Activated CD8-positive, alpha-beta T cell treated with anti-CD3 and anti-CD28 coated beads, Interleukin-2, amount 10 ng/mL, durations not matched to agents 7 days and 5 days (primary cell): ENCODE measurements around the gene NOX4. TPM values are rescaled to one million over a fixed set of nuclear protein-coding genes. Genes with fewer than 3 reads are reported as not detected.
"Not testable (repeated sequence)": the region's sequence is repeated elsewhere in the genome, so short reads cannot be mapped to it uniquely, and the experiment has no call there.

Source experiments
- ATAC-seq: fragments of 150-1000 bp; cut with Tn5 transposase; one replicate; pipeline ENCODE4 v1.10.0; 2021; ENCODE audit warnings: moderate library complexity
- CTCF ChIA-PET: fragments of 350-600 bp; sonication (Branson Sonifier 250); formaldehyde crosslinking; loops from one replicate; lab custom pipeline; 2021; ENCODE audit warnings: antibody characterized with exemption; lab: Charles Lee
- POLR2A ChIA-PET: fragments of 350-600 bp; sonication (Branson Sonifier 250); formaldehyde crosslinking; loops from one replicate; lab custom pipeline; 2021; ENCODE audit warnings: antibody characterized with exemption; lab: Charles Lee
- DNase-seq: peaks from one replicate; pipeline ENCODE4 v3.0.0-alpha.2; 2020
- H3K27ac Mint-ChIP-seq: one replicate; pipeline ENCODE4 v1.8.0; 2021; ENCODE audit warnings: mild to moderate bottlenecking, mixed read lengths
- H3K27me3 Mint-ChIP-seq: one replicate; pipeline ENCODE4 v1.8.0; 2021; ENCODE audit warnings: low read depth, mixed read lengths
- H3K36me3 Mint-ChIP-seq: one replicate; pipeline ENCODE4 v1.8.0; 2021; ENCODE audit warnings: low read depth, mixed read lengths
- H3K4me1 Mint-ChIP-seq: one replicate; pipeline ENCODE4 v1.8.0; 2021; ENCODE audit warnings: low read depth, mixed read lengths
- H3K4me3 Mint-ChIP-seq: one replicate; pipeline ENCODE4 v1.8.0; 2021; ENCODE audit warnings: mild to moderate bottlenecking, mixed read lengths
- H3K9me3 Mint-ChIP-seq: one replicate; pipeline ENCODE4 v1.8.0; 2022; ENCODE audit warnings: mixed read lengths; ENCODE audit not compliant: insufficient read depth
- total RNA-seq, 2 experiments: library from RNA; stranded (reverse); gene quantifications; one replicate each; pipeline ENCODE4 v1.2.3, GENCODE V29; 2021

Gene NOX4
- total RNA-seq, 2 experiments from 2014 or later = not detected

DNA sequence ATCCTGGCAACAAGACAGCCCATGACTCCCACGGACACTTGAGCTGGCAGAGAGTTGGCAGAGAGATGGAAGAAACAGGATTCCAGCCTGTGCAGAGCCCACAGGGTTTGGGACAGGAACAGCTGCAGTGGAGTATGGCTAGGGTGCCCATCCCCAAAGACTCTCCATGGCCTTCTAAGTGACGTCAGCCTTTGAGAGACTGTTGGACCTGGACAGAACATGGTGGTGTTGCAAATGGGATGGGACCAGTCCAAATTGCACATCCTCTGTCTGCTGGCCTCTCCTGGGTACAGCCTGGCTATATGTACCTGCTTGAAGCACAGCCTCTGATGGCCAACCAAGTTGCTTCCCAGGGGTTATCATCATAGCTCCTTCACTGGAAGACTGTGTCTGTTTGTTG lies 34.5 kb downstream of the NOX4 start:
- Mint-ChIP-seq H3K9me3 (peaks cover 13% of the 10 kb centered on the region), H3K27me3 (no peaks in the 10 kb centered on the region), H3K4me3 (no peak overlapping the region), H3K36me3 (no peaks in the 10 kb centered on the region), H3K27ac (no peak overlapping the region), H3K4me1 (no peaks in the 10 kb centered on the region)
- DNase-seq = no peak
- CTCF ChIA-PET = no interaction called here
- ATAC-seq = no peak
- POLR2A ChIA-PET = no interaction called here

DNA sequence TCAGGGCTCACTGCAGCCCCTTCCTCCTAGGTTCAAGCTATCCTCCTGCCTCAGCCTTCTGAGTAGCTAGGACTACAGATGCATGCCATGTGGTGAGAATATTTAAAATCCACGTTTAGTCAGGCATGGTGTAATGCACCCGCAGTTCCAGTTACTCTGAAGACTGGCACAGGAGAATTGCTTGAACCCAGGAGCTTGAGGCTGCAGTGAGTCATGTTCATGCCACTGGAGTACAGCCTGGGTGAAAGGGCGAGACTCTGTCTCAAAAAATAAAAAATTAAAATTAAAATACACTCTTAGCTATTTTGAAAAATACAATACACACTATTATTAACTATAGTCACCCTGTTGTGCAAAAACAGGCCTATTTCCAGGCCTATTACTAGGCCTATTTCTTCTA lies 38.4 kb downstream of the NOX4 start:
- ATAC-seq = no peak
- H3K4me3 Mint-ChIP-seq = no peak overlapping the region

DNA sequence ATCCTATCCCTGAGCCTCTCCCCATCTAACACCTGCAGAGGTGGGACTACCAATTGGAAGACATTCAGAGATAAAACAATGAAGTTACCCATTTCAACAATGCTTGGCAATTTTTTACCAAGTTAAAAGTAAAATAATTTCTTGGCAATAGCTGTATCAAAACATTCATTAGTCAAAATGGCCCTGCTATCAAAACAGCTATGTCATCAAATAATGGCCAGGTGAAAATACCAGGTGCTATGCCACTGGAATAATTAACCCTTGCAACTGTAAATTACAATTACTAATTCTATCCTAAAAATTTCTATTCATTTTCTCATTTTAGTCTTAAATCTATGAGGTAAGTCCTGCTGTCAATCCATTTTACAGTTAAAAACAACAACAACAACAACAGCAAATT lies 43.3 kb downstream of the NOX4 start:
- CTCF ChIA-PET = no interaction called here
- no peak for ATAC-seq
- no peaks in the 10 kb centered on the region for H3K27me3 Mint-ChIP-seq

More for the DNA sequence above, 38.4 kb downstream of the NOX4 start:
- Mint-ChIP-seq H3K27ac (no peak overlapping the region), H3K9me3 (peaks cover 1% of the 10 kb centered on the region), H3K27me3 (no peaks in the 10 kb centered on the region), H3K4me1 (no peaks in the 10 kb centered on the region), H3K36me3 (no peaks in the 10 kb centered on the region)
- no peak for DNase-seq
- ChIA-PET CTCF (no interaction called here), POLR2A (no interaction called here)

DNA sequence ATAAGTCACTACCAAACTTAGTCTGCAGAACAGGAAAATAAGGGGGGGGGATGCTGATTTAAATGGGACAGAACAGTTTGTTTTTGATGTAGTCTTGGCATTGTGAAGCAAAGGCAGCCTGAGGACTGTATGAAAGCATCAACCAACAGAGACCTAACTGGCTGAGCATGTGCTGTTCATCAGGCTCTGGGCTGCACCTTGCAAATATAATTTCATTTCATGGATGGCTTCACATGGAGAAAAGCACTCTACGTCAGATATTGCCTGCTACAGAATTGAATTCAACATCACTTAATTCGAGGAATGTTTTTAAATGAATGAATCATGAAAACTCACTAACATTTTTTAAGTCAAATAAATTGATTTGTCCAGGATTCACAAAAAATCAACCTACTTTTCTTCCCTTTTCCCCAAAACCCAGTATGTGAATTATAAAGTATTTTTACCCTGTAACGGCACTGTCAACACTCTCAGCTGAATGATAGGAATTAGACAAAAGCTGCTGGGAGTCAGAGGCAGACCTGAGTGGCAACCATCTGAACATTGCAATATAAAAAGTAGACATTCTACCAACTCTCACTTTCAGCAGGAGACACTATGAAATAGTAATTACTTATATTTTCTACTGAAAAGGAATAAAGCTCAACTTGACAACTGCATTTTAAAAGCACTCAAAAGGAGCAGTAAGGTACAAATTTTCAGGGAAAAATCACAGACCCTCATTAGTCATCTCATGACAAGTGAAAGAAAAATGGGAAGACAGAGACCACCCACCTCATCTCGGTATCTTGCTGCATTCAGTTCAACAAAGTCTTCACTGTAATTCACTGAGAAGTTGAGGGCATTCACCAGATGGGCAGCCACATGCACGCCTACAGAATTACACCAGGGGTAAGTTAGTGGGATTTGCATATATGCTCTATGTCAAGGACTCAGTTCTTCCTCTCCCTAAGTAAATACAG lies 47.5 kb downstream of the NOX4 start:
- ChIA-PET POLR2A (no interaction called here), CTCF (no interaction called here)
- H3K36me3 Mint-ChIP-seq = no peaks in the 10 kb centered on the region
- DNase-seq (no peak), ATAC-seq (no peak)
- no peaks in the 10 kb centered on the region for H3K27me3 Mint-ChIP-seq
- H3K4me1 Mint-ChIP-seq = no peaks in the 10 kb centered on the region
- no peaks in the 10 kb centered on the region for H3K9me3 Mint-ChIP-seq
- H3K27ac Mint-ChIP-seq = no peak overlapping the region
- no peak overlapping the region for H3K4me3 Mint-ChIP-seq

More for the DNA sequence above, 43.3 kb downstream of the NOX4 start:
- Mint-ChIP-seq H3K27ac (no peak overlapping the region), H3K4me1 (no peaks in the 10 kb centered on the region), H3K36me3 (no peaks in the 10 kb centered on the region), H3K9me3 (no peaks in the 10 kb centered on the region), H3K4me3 (no peak overlapping the region)
- no peak for DNase-seq
- POLR2A ChIA-PET = no interaction called here

DNA sequence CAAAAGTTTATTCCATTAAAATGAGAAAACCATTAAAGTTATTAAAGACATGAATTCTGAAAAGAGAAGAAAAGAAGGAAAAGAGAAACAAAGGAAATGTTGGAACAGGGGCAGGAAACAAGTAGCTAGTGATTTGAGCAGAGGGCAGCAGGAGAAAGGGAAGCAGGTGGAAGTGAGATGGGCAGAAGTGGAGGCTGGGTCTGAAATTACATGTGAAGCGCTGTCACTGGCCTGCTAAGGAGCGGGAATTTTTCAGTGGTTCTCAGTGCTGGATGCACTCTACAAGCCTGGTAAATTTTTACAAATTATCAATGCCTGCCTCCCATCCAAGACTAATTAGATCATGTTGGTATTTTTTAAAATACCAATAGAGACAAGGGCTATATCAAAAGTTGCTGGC lies 48.4 kb downstream of the NOX4 start:
- Mint-ChIP-seq H3K4me3 (no peak overlapping the region), H3K4me1 (no peaks in the 10 kb centered on the region), H3K9me3 (no peaks in the 10 kb centered on the region), H3K36me3 (no peaks in the 10 kb centered on the region), H3K27ac (no peak overlapping the region), H3K27me3 (no peaks in the 10 kb centered on the region)
- ATAC-seq (no peak), DNase-seq (no peak)
- ChIA-PET CTCF (no interaction called here), POLR2A (no interaction called here)

DNA sequence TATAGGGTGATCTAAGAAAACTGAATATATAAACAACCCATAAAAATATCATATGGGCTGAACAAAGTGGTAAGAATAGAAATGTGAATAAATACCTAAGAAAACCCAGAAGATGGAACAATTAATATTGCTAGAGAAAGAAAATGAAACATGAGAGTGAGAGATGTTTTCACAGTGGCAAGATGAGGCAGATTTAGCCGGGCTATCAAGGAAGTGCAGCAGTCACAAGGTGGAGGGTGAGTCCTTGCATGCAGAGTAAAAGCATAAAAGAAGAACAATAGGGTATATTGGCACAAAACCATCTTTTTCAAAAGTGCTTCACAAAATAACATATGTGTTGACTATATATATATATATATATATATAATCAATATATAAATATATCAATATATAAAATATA lies 49.6 kb downstream of the NOX4 start:
- CTCF ChIA-PET = no interaction called here
- H3K4me3 Mint-ChIP-seq = no peak overlapping the region
- no peak for DNase-seq
- no peaks in the 10 kb centered on the region for H3K36me3 Mint-ChIP-seq
- no peaks in the 10 kb centered on the region for H3K27me3 Mint-ChIP-seq
- POLR2A ChIA-PET = no interaction called here
- H3K4me1 Mint-ChIP-seq = no peaks in the 10 kb centered on the region
- ATAC-seq = no peak
- no peak overlapping the region for H3K27ac Mint-ChIP-seq
- no peaks in the 10 kb centered on the region for H3K9me3 Mint-ChIP-seq

DNA sequence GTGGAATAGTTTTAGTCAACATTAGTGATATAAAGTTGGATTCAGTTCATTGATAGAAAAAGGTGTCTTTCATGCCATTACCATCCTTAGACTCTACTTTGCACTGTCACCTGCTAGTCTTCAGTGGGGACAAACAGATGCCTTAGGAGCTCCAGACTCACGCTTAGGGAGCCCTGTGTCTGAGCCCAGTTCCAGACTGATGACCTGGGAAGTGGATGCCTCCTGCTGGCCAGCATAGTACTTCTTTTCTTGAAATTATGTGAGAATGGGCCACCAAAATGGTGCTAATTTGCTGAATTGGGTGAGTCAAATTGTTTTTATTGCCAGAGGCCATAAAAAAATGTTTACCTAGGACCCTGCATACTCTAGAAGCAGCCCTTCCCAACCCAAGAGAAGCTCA lies 53.9 kb downstream of the NOX4 start:
- H3K9me3 Mint-ChIP-seq = no peaks in the 10 kb centered on the region
- no peak for ATAC-seq
- POLR2A ChIA-PET = no interaction called here
- H3K4me1 Mint-ChIP-seq = no peaks in the 10 kb centered on the region
- CTCF ChIA-PET = no interaction called here
- H3K36me3 Mint-ChIP-seq = no peaks in the 10 kb centered on the region
- no peaks in the 10 kb centered on the region for H3K27me3 Mint-ChIP-seq
- DNase-seq = no peak
- no peak overlapping the region for H3K27ac Mint-ChIP-seq
- no peak overlapping the region for H3K4me3 Mint-ChIP-seq

DNA sequence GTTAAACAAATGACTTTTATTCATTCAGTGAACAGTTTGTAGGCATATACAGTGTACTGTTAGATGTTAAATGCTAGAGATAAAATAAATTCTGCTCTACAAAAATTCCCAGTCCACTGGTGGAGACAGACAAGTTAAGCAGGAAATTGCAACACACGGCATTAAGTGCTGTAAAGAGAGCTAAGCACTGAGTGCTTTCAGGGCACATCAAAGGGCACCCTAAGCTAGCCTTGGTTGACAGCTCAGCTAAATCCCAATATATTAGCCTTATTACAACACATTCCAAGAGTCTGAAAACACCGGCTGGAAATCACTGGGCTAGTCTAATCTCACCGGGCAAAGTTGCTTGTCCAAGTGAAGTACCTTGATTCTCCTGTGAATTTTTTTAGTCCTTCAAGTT lies 55.1 kb downstream of the NOX4 start:
- DNase-seq (no peak), ATAC-seq (no peak)
- Mint-ChIP-seq H3K27ac (no peak overlapping the region), H3K36me3 (no peaks in the 10 kb centered on the region), H3K9me3 (no peaks in the 10 kb centered on the region), H3K4me1 (no peaks in the 10 kb centered on the region), H3K27me3 (no peaks in the 10 kb centered on the region), H3K4me3 (no peak overlapping the region)
- CTCF ChIA-PET = no interaction called here
- POLR2A ChIA-PET = no interaction called here

DNA sequence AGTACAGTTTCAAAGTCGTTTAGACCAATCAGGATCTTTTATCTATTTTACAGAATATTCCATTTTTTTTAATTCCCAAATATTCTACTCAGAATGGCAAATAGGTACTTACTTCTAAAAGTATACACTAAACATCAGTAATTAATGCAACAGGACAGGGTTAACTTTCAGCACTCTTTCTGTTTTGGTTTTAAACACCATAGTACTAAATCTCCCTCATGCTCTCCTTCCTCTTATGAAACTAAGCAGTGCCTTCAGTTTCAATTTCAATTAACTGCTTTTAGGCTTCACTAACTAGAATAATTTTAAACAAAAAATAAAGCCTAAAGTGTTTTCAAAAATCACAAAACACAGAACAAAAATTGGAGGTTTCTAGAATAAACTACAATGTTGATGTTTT lies 57.9 kb downstream of the NOX4 start:
- DNase-seq (no peak), ATAC-seq (no peak)
- Mint-ChIP-seq H3K36me3 (no peaks in the 10 kb centered on the region), H3K27me3 (no peaks in the 10 kb centered on the region), H3K4me3 (no peak overlapping the region), H3K4me1 (no peaks in the 10 kb centered on the region), H3K27ac (no peak overlapping the region), H3K9me3 (no peaks in the 10 kb centered on the region)
- ChIA-PET POLR2A (no interaction called here), CTCF (no interaction called here)

DNA sequence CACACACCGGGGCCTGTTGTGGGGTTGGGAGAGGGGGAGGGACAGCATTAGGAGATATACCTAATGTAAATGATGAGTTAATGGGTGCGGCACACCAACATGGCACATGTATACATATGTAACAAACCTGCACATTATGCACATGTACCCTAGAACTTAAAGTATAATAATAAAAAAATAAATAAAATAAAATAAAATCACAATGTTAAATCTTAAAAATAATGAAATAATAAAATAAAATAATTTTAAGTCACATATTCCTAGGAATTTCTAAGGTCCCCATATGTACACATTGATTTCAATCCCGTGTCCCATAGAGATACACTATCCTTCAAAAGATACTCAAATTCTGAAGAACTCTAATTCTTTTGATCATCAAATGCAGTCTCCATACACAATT lies 59.0 kb downstream of the NOX4 start:
- H3K9me3 Mint-ChIP-seq, ATAC-seq: not testable (repeated sequence)

DNA sequence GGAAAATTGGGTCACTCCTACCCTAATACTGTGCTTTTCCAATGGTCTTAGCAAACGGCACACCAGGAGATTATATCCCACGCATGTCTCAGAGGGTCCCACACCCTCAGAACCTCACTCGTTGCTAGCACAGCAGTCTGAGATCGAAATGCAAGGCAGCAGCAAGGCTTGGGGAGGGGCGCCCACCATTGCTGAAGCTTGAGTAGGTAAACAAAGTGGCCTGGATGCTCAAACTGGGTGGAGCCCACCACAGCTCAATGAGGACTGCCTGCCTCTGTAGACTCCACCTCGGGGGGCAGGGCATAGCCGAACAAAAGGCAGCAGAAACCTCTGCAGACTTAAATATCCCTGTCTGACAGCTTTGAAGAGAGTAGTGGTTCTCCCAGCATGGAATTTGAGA lies 64.7 kb downstream of the NOX4 start:
- H3K27ac Mint-ChIP-seq, DNase-seq, CTCF ChIA-PET, ATAC-seq, POLR2A ChIA-PET, H3K4me3 Mint-ChIP-seq, H3K36me3 Mint-ChIP-seq, H3K27me3 Mint-ChIP-seq, H3K9me3 Mint-ChIP-seq, H3K4me1 Mint-ChIP-seq: not testable (repeated sequence)

More for the DNA sequence above, 59.0 kb downstream of the NOX4 start:
- H3K4me1 Mint-ChIP-seq, H3K27ac Mint-ChIP-seq, CTCF ChIA-PET, DNase-seq, H3K36me3 Mint-ChIP-seq, H3K4me3 Mint-ChIP-seq, H3K27me3 Mint-ChIP-seq, POLR2A ChIA-PET: not testable (repeated sequence)

DNA sequence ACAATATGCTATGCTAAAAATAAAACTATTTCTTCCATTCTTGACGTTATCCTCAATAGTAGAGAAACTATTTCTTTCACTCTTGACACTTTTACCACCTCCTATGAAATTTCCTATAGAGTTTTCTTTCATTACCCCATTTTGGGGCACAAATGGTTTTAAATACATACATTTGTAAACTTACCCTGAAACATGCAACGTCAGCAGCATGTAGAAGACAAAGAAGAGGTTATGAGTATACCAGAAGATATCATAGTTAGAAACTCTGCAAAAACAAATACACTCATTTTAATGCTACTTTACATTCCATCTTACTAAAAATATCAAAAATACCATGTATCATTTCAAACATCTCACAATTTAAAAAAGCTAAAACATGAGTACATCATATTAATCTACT lies 69.5 kb downstream of the NOX4 start:
- no peak for ATAC-seq
- Mint-ChIP-seq H3K4me3 (no peak overlapping the region), H3K27ac (no peak overlapping the region), H3K27me3 (no peaks in the 10 kb centered on the region), H3K9me3 (no peaks in the 10 kb centered on the region), H3K36me3 (no peaks in the 10 kb centered on the region), H3K4me1 (no peaks in the 10 kb centered on the region)
- CTCF ChIA-PET = no interaction called here
- no peak for DNase-seq
- POLR2A ChIA-PET = no interaction called here
